Dedifferentiated amniotic fluid mesenchymal stem cell (primary cell): ENCODE measurements around the gene KIAA1671.

ENCODE experiments used
- DNase-seq: peaks from one replicate; pipeline ENCODE4 v3.0.0-alpha.2; 2016; ENCODE audit errors: extremely low spot score

Gene KIAA1671

GRCh38 chr22:24981656-24982055 is 29.1 kb downstream of the KIAA1671 start:
- DNase-seq, result no peak

GRCh38 chr22:24982301-24983056 is 30.0 kb downstream of the KIAA1671 start:
- DNase-seq, result no peak

- no peak for DNase-seq
These were observed 30.6 kb downstream of the KIAA1671 start for GRCh38 chr22:24983151-24983550.

- DNase-seq, result no peak
These were observed 31.6 kb downstream of the KIAA1671 start for GRCh38 chr22:24984122-24984521.

GRCh38 chr22:24985826-24986214 is 33.3 kb downstream of the KIAA1671 start:
- no peak for DNase-seq

- no peak for DNase-seq
These were observed 34.3 kb downstream of the KIAA1671 start for GRCh38 chr22:24986816-24987215.

- no peak for DNase-seq
These were observed 36.6 kb downstream of the KIAA1671 start for GRCh38 chr22:24989135-24989534.

- no peak for DNase-seq
These were observed 37.0 kb downstream of the KIAA1671 start for GRCh38 chr22:24989541-24989951.

- no peak for DNase-seq
These were observed 37.9 kb downstream of the KIAA1671 start for GRCh38 chr22:24990344-24990905.

- DNase-seq, result no peak
These were observed 40.4 kb downstream of the KIAA1671 start for GRCh38 chr22:24992946-24993345.

GRCh38 chr22:24994070-24994763 is 41.7 kb downstream of the KIAA1671 start:
- DNase-seq, result no peak

- no peak for DNase-seq
These were observed 43.2 kb downstream of the KIAA1671 start for GRCh38 chr22:24995649-24996180.

- no peak for DNase-seq
These were observed 44.0 kb downstream of the KIAA1671 start for GRCh38 chr22:24996420-24996952.

- no peak for DNase-seq
These were observed 44.5 kb downstream of the KIAA1671 start for GRCh38 chr22:24997023-24997422.

- DNase-seq, result no peak
These were observed 48.2 kb downstream of the KIAA1671 start for GRCh38 chr22:25000686-25001085.

GRCh38 chr22:25002241-25002985 is 49.9 kb downstream of the KIAA1671 start:
- DNase-seq, result no peak

GRCh38 chr22:25006354-25006753 is 53.8 kb downstream of the KIAA1671 start:
- no peak for DNase-seq

- DNase-seq, result no peak
These were observed 55.1 kb downstream of the KIAA1671 start for GRCh38 chr22:25007444-25008106.

GRCh38 chr22:25008666-25009065 is 56.1 kb downstream of the KIAA1671 start:
- DNase-seq, result no peak

- no peak for DNase-seq
These were observed 60.2 kb downstream of the KIAA1671 start for GRCh38 chr22:25012741-25013143.

GRCh38 chr22:25013607-25014006 is 61.1 kb downstream of the KIAA1671 start:
- DNase-seq, result no peak
